AG08396 (cell line): ENCODE measurements around the gene PSMG4.

Experiments used
- DNase-seq: peaks from one replicate; pipeline ENCODE4 v3.0.0; 2012; ENCODE audit warnings: low spot score, mixed read lengths

Gene PSMG4

GRCh38 chr6:3291346-3291745, 32.6 kb downstream of the PSMG4 start:
- no peak for DNase-seq

DNA sequence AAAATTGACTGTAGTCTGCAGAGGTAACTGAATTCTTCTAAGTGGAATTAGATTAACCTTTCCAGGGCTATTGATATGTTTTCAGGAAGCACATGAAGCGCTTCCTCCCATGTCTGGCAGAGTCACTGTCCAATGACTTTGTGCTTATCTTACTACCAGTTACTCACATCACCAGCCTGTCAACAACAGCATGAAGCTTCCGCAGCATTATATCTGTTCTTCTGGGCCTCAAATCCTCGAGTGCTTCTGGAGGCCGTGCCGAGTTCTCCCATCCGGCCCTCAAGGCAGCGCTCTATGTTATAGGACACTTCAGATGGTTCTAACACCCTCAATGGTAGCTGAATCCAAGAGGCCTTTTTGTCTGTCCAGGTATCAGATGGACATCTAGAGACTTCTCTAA, 33.2 kb downstream of the PSMG4 start:
- no peak for DNase-seq

DNA sequence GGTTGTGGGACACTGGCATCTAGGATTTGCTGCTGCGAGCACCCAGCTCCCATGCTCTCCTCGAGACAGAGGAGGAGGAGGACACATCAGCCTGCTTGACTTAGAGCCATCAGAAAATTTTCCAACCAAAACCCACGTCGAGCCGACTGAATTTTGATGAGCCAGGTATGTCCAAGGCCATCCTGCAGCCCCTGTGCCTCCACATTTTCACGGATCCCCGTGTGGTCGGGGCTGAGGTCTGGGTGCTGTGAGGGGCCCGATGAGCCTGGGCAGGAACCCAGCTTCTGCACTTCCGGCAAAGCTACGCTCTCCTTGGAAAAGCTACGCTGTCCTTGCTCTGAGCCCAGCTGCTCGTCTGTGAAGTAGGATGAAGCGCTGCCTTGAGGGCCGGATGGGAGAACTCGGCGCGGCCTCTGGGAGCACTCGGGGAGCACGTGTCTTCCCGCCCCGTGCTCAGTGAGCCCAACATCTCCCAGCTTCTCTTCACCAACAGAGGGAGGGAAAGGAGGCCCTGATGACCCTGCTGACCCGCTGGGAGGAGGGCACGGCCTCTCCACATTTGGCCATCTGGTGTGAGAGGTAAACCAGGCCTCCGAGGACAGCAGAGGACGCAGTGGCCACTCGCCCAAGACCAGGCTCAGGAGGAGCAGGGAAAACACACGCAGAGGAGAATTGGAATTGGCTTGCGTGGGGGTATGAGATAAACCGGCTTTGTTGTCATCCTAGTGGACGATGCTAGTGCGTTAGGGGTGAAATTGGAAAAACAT, 33.9 kb downstream of the PSMG4 start:
- DNase-seq = no peak

- no peak for DNase-seq
These were observed 34.8 kb downstream of the PSMG4 start for GRCh38 chr6:3293271-3294155.

DNA sequence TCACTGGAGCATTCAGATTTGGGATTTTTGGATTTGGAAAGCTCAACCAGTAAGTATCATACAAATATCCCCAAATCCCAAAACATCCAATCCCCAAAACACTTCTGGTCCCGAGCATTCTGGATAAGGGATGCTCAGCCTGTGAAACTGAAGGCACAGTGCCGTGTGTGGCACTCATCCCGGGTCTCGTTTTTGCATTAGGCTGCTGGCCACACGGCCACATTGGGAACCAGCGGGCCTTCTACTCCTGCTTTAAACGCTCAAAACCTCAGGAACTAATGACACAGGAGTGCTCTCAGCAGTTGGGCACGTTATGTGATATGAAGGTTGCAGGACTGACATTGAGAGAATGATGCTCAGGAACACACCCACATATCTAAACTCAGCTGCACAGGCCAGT, 35.6 kb downstream of the PSMG4 start:
- no peak for DNase-seq

DNA sequence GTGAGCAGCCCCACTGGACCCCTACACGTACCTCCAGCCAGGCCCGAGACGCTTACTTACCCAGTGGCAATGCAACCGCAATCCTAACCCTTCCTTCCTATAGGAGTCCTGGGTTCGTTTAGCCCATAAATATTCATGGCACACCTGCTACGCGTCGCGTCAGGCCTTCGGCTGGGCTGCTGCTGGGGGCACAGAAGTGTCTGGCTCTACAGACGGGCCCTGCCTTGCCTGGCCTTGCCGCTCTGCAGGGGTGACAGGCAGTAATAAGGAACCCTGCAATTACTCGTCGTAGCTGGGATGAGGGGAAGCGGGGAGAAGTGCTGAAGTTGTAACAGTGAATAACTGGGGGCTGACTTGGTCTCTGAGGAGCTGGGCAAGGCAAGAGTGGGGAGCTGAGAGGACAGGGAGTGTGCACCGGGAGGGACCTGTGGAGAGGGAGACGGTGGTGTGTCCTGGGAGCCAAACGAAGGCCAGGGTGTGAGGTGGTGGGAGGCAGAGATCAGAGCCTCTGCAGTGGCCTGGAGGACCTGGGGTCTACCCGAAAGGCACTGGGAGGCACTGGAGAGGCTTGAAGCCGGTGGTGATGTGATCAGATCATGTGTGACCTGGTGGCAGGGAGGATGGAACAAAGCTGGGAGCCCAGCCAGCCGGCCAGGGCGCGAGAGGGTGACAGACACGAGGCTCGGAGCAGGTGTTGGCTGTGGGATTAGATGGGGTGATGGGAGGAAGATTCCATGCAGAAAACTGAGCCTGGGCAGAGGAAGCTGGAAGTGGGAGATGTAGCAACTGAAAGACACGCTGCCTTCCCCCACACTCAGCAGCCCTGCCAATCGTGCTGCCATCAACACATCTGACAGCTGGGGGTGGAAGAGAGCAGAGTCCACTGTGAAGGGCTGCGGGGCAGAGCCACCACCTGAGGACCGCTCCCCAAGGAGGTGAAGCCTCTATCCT, 36.4 kb downstream of the PSMG4 start:
- DNase-seq = no peak

DNA sequence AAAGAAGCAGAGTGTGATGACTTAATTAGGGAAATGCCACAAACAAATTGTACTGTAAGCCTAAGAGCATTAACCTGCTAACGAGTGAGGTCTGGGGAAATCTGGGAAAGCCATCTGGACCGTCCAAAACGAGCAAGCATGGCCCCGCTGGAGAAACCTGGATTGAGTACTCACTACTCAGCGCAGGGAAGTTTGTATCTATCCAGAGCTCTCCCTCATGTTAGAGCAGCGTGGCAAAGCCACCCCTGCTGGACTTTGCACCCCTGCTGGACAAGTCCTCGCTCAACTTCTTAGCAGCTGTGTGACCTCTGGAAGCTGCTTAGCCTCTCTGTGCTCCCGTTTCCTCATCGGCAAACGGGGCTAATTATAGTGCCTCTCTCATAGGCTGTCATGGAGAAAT, 37.3 kb downstream of the PSMG4 start:
- DNase-seq = no peak

DNA sequence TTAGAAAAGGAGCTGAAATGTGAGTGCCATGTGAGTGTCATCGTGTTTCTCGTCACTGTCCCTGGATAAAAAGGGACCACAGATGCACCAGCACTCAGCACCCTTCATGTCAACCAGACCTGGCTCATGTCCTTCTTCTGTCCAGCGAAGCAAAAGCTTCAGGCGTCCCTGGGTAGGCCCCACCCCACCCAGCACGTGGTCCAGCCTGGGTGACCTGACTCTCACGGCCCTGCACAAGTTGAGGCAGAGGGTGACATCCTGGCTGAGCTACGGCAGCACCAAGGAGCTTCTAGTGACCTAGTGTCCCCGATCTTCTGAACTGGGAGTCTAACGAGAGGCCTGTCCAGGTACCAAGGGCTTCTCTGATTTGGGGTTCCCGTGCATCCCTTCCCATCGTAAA, 37.8 kb downstream of the PSMG4 start:
- no peak for DNase-seq

DNA sequence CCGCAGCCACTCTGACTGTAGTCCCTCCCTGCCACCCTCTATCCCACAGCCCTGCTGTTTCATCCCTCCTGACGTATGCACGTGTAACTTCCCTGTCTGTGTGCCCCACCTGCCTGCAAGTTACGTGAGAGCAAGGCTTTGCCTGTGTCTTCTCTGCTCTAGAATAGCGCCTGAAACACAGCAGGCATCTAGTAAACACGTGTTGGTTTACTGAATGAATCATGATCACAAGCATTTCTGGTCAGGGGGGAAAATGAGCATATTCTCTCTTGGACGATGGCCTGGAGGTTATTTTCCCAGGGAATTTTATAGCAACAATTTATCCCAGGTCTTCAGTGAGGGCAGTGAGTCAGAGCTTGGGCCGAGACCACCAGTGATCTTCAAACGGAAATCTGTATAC, 38.3 kb downstream of the PSMG4 start:
- DNase-seq = no peak

DNA sequence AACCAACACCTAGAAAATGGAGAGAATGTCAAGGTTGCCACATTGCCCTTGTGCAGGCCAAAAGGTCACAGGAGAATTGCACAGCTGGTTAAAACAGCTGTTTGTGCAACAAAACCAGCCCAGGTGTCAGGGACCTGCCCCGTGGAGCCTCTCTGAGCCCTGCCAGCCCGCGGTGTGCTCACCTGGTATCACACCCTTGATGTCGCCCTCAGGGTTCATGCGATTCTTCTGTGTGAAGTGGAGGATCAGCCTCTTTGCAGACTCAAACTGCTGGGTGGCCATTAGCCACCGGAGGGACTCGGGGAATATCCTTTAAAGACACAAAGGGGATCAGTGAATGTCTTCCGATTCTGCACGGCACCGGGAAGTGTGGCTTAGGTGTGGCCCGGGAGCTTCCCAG, 39.2 kb downstream of the PSMG4 start:
- DNase-seq = no peak

GRCh38 chr6:3299221-3299620, 40.5 kb downstream of the PSMG4 start:
- no peak for DNase-seq

DNA sequence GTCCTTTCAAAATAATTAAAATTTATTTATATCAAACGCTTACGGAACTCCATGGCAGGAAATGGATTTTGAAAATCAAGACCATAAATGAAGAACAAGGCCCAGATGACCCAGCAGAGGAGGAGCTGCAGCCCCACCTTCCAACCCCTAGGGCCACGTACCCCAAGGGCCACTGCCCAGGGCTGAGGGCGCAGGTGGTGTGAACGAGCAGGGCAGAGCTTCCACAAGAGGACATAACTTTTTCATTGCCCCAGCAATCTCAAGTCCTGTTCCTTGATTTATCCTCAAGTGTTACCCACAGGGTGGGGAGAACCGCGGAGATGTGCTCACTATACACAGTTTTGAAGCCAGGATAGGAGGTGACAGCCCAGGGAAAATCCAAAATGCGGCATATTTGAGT, 42.8 kb downstream of the PSMG4 start:
- DNase-seq = no peak

- no peak for DNase-seq
These were observed 45.2 kb downstream of the PSMG4 start for GRCh38 chr6:3303795-3304411.

- DNase-seq = no peak
These were observed 45.9 kb downstream of the PSMG4 start for GRCh38 chr6:3304500-3305215.

DNA sequence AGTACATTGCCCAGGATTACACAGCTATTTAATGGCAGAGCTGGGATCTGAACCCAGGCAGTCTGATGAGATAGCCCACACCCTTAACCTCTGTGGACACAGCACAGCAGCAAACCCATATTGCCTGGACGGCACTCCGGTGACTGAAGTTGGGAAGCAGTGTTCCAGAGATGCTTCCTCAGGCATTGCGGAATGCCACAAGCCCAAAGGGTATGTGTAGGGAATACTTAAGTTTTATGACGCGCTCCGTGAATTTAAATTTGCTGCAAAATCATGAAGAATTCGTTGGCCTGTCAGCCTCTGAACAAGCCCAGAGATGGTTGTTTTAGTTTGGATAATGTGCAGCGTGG, 46.4 kb downstream of the PSMG4 start:
- DNase-seq = no peak

- DNase-seq = no peak
These were observed 47.1 kb downstream of the PSMG4 start for GRCh38 chr6:3305831-3306230.

- no peak for DNase-seq
These were observed 48.1 kb downstream of the PSMG4 start for GRCh38 chr6:3306848-3307247.

GRCh38 chr6:3307436-3307835, 48.7 kb downstream of the PSMG4 start:
- DNase-seq = no peak

DNA sequence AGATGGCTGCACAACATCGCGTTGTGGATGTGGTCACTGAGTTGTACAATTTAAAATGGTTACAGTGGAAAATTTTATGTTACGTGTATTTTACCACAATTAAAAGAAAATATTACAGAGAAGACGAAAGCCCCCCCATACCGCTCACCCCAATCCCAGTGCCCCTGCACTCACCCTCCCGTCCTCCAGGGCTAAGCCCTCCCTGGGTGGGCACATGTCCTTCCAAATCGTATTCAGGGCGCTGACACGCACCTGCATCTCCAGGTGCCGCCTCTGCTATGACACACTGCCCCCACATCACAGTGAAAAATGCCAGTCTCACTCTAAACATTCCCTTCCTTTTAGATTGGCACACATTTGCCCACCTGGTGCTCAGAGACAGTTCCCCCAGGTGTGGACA, 49.4 kb downstream of the PSMG4 start:
- DNase-seq = no peak

GRCh38 chr6:3309391-3310050, 50.8 kb downstream of the PSMG4 start:
- DNase-seq = no peak

- DNase-seq = no peak
These were observed 51.3 kb downstream of the PSMG4 start for GRCh38 chr6:3310051-3310448.
